MM.1S (cell line): ENCODE measurements around the gene DNMT3A.

Experiments used
- DNase-seq: peaks from one replicate; pipeline ENCODE4 v3.0.0-alpha.2; 2015
- H2AFZ ChIP-seq: fragments of 300-600 bp; sonication (generic); 2 replicates; pipeline ENCODE4 v1.6.0; 2016; ENCODE audit warnings: antibody characterized with exemption, low read length
- H3F3A ChIP-seq: fragments of 300-600 bp; sonication (generic); 2 replicates; pipeline ENCODE4 v1.6.1; 2016; ENCODE audit warnings: mild to moderate bottlenecking, antibody characterized with exemption, low read length, moderate library complexity, mixed read lengths; ENCODE audit not compliant: insufficient read depth
- H3K27ac ChIP-seq: fragments of 300-600 bp; sonication (generic); 2 replicates; pipeline ENCODE4 v1.5.1; 2016; ENCODE audit warnings: mild to moderate bottlenecking, low read length
- H3K27me3 ChIP-seq: fragments of 300-600 bp; sonication (generic); replicated peaks from 2 replicates; pipeline ENCODE4 v1.6.0; 2016; ENCODE audit warnings: low read length; ENCODE audit not compliant: insufficient read depth
- H3K36me3 ChIP-seq: fragments of 300-600 bp; sonication (generic); replicated peaks from 2 replicates; pipeline ENCODE4 v1.6.1; 2016; ENCODE audit warnings: mild to moderate bottlenecking, low read length, mixed read lengths; ENCODE audit not compliant: insufficient read depth
- H3K4me1 ChIP-seq: fragments of 300-600 bp; sonication (generic); 2 replicates; pipeline ENCODE4 v1.6.1; 2016; ENCODE audit warnings: low read length, mixed read lengths
- H3K4me2 ChIP-seq: fragments of 300-600 bp; sonication (generic); 2 replicates; pipeline ENCODE4 v1.6.0; 2016; ENCODE audit warnings: low read depth, low read length
- H3K4me3 ChIP-seq: fragments of 300-600 bp; sonication (generic); 2 replicates; pipeline ENCODE4 v1.5.1; 2016; ENCODE audit warnings: low read length, mixed read lengths
- H3K79me2 ChIP-seq: fragments of 300-600 bp; sonication (generic); 2 replicates; pipeline ENCODE4 v1.6.1; 2016; ENCODE audit warnings: mixed run types, low read length, mixed read lengths
- H3K9ac ChIP-seq: fragments of 300-600 bp; sonication (generic); 2 replicates; pipeline ENCODE4 v1.6.1; 2016; ENCODE audit warnings: low read length, mixed read lengths
- H3K9me2 ChIP-seq: fragments of 300-600 bp; sonication (generic); replicated peaks from 2 replicates; pipeline ENCODE4 v1.6.1; 2016; ENCODE audit warnings: mild to moderate bottlenecking, low read length, mixed read lengths; ENCODE audit not compliant: insufficient read depth
- H3K9me3 ChIP-seq: fragments of 300-600 bp; sonication (generic); replicated peaks from 2 replicates; pipeline ENCODE4 v1.6.1; 2016; ENCODE audit warnings: mild to moderate bottlenecking, low read length, mixed read lengths; ENCODE audit not compliant: insufficient read depth
- H4K20me1 ChIP-seq: fragments of 300-600 bp; sonication (generic); 2 replicates; pipeline ENCODE4 v1.6.1; 2016; ENCODE audit warnings: mild to moderate bottlenecking, low read length, moderate library complexity, mixed read lengths; ENCODE audit not compliant: insufficient read depth
- CTCF ChIP-seq: fragments of 300-600 bp; sonication (generic); IDR thresholded peaks from 2 replicates; pipeline ENCODE4 v1.5.1; 2016; ENCODE audit warnings: antibody characterized with exemption, low read length, mixed read lengths
- EZH2 ChIP-seq: fragments of 300-600 bp; sonication (generic); optimal IDR thresholded peaks from 2 replicates; pipeline ENCODE3; 2017; ENCODE audit warnings: low read depth, mild to moderate bottlenecking, antibody characterized with exemption, low read length, mixed read lengths
- EZH2phosphoT487 ChIP-seq: fragments of 300-600 bp; sonication (generic); IDR thresholded peaks from 2 replicates; pipeline ENCODE4 v1.6.1; 2018; ENCODE audit warnings: antibody characterized with exemption, low read length

The DNMT3A gene

DNA sequence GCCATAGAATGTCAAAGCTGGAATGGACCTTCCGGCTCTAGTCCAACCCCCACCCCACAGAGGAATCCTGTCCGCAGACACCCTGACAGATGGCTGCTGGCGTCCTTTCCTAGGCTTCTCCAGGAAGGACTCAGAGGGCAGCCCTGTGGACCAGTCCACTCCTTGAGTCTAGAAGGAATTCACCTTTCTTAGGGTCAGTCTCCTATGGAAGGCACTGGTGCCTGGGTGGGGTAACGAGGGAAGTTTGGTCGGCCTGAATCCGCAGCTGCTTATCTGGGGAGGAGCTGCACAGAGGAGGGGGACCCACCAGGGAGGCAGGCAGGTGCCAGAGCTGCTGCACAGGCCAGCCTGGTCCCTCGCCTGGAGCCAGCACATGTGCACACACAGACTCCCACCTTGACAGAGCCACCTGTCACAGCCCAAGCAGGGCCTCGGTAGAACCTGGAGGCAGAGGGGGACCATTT is 2.5 kb downstream of the DNMT3A start:
- no peak overlapping the region for H3K27ac ChIP-seq

GRCh38 chr2:25338401-25338800 is 3.3 kb downstream of the DNMT3A start:
- Histone ChIP-seq H3K27ac (no peak overlapping the region), H3K27me3 (no peaks in the 10 kb centered on the region), H3K36me3 (no peaks in the 10 kb centered on the region), H3K9me2 (no peaks in the 10 kb centered on the region), H3K79me2 (peaks cover 3% of the 10 kb centered on the region), H3K9me3 (no peaks in the 10 kb centered on the region), H3F3A (no peaks in the 10 kb centered on the region), H4K20me1 (no peaks in the 10 kb centered on the region; the same call in 1 of the 2 replicates), H3K4me2 (no peak overlapping the region), H3K9ac (no peak overlapping the region), H2AFZ (no peak overlapping the region), H3K4me3 (no peak overlapping the region), H3K4me1 (peaks cover 4% of the 10 kb centered on the region; the same call in 1 of the 2 replicates)
- no peak for DNase-seq
- TF ChIP-seq CTCF (no peak), EZH2phosphoT487 (no peak), EZH2 (no peak)

More for the DNA sequence above, 2.5 kb downstream of the DNMT3A start:
- Histone ChIP-seq H3K79me2 (peaks cover 3% of the 10 kb centered on the region), H3K4me3 (no peak overlapping the region), H3K9me2 (no peaks in the 10 kb centered on the region), H3K27me3 (no peaks in the 10 kb centered on the region), H4K20me1 (no peaks in the 10 kb centered on the region; the same call in 1 of the 2 replicates), H3K4me2 (no peak overlapping the region), H3K9me3 (no peaks in the 10 kb centered on the region), H3K36me3 (no peaks in the 10 kb centered on the region), H2AFZ (no peak overlapping the region), H3F3A (no peaks in the 10 kb centered on the region), H3K9ac (no peak overlapping the region), H3K4me1 (peaks cover 4% of the 10 kb centered on the region; the same call in 1 of the 2 replicates)
- DNase-seq: no peak
- TF ChIP-seq EZH2 (no peak), CTCF (no peak), EZH2phosphoT487 (no peak)

- Histone ChIP-seq H3F3A (no peaks in the 10 kb centered on the region), H3K27ac (no peak overlapping the region), H4K20me1 (no peaks in the 10 kb centered on the region; the same call in 1 of the 2 replicates), H3K9me3 (no peaks in the 10 kb centered on the region), H3K9ac (no peak overlapping the region), H3K4me2 (no peak overlapping the region), H3K4me3 (no peak overlapping the region), H3K4me1 (peaks cover 3% of the 10 kb centered on the region; the same call in 1 of the 2 replicates), H3K36me3 (no peaks in the 10 kb centered on the region), H3K79me2 (peaks cover 3% of the 10 kb centered on the region), H2AFZ (no peak overlapping the region), H3K9me2 (no peaks in the 10 kb centered on the region), H3K27me3 (no peaks in the 10 kb centered on the region)
- TF ChIP-seq EZH2phosphoT487 (no peak), CTCF (no peak), EZH2 (no peak)
- no peak for DNase-seq
Observed at GRCh38 chr2:25337891-25338290, 3.8 kb downstream of the DNMT3A start.
